ENCODE results near the gene FGD2.

FGD2 gene

GRCh38 chr6:36978421-36979346 lies 26.8 kb upstream of the FGD2 start:
- H3K36me3 ChIP-seq (replicated peaks): peaks cover 60% of the 10 kb centered on the region
- no peaks in the 10 kb centered on the region for H3K27me3 ChIP-seq (replicated peaks)
- no peak overlapping the region for H3K4me3 ChIP-seq (ENCODE audit: low read depth, low read length)
- no peak for DNase-seq
- H3K27ac ChIP-seq: no peak overlapping the region
- in situ Hi-C loops (cut with HindIII; ENCODE audit: low pct_ligation_motif_present, low sequenced_read_pairs): no loop called here
- TF ChIP-seq CTCF (IDR thresholded peaks at IDR 0.05; ENCODE audit: low read depth, low read length, missing control alignments): no peak

GRCh38 chr6:36979347-36979742 lies 26.1 kb upstream of the FGD2 start:
- in situ Hi-C loops (cut with HindIII; ENCODE audit: low pct_ligation_motif_present, low sequenced_read_pairs): no loop called here
- TF ChIP-seq CTCF (IDR thresholded peaks at IDR 0.05; ENCODE audit: low read depth, low read length, missing control alignments): peak; percentile 80
- Histone ChIP-seq H3K36me3 (replicated peaks) (peaks cover 54% of the 10 kb centered on the region), H3K27me3 (replicated peaks) (no peaks in the 10 kb centered on the region), H3K4me3 (ENCODE audit: low read depth, low read length) (no peak overlapping the region), H3K27ac (no peak overlapping the region)
- peak; percentile 29 for DNase-seq

GRCh38 chr6:36980129-36980528 lies 25.3 kb upstream of the FGD2 start:
- H3K4me3 ChIP-seq (ENCODE audit: low read depth, low read length): no peak overlapping the region
- in situ Hi-C loops (cut with HindIII; ENCODE audit: low pct_ligation_motif_present, low sequenced_read_pairs): no loop called here
- peaks cover 46% of the 10 kb centered on the region for H3K36me3 ChIP-seq (replicated peaks)
- no peak for TF ChIP-seq CTCF (IDR thresholded peaks at IDR 0.05; ENCODE audit: low read depth, low read length, missing control alignments)
- no peak for DNase-seq
- H3K27me3 ChIP-seq (replicated peaks): no peaks in the 10 kb centered on the region
- no peak overlapping the region for H3K27ac ChIP-seq

- no peak overlapping the region for H3K27ac ChIP-seq
- H3K27me3 ChIP-seq (replicated peaks): no peaks in the 10 kb centered on the region
- H3K36me3 ChIP-seq (replicated peaks): peaks cover 40% of the 10 kb centered on the region
These were observed 24.4 kb upstream of the FGD2 start for GRCh38 chr6:36980876-36981619.

GRCh38 chr6:36983538-36983937 lies 21.9 kb upstream of the FGD2 start:
- TF ChIP-seq CTCF (IDR thresholded peaks at IDR 0.05; ENCODE audit: low read depth, low read length, missing control alignments): no peak
- H3K27me3 ChIP-seq (replicated peaks): no peaks in the 10 kb centered on the region
- in situ Hi-C loops (cut with HindIII; ENCODE audit: low pct_ligation_motif_present, low sequenced_read_pairs): no loop called here
- DNase-seq: no peak
- H3K27ac ChIP-seq: no peak overlapping the region
- H3K4me3 ChIP-seq (ENCODE audit: low read depth, low read length): no peak overlapping the region
- peaks cover 16% of the 10 kb centered on the region for H3K36me3 ChIP-seq (replicated peaks)

More at GRCh38 chr6:36980876-36981619, 24.4 kb upstream of the FGD2 start:
- no peak for DNase-seq
- H3K4me3 ChIP-seq (ENCODE audit: low read depth, low read length): no peak overlapping the region
- in situ Hi-C loops (cut with HindIII; ENCODE audit: low pct_ligation_motif_present, low sequenced_read_pairs): no loop called here
- peak; percentile 19 for TF ChIP-seq CTCF (IDR thresholded peaks at IDR 0.05; ENCODE audit: low read depth, low read length, missing control alignments)

All from brain microvascular endothelial cell (primary cell).